ENCODE data around the gene MAN2B2.
A peak's percentile ranks its signal among the peaks of the same experiment; 100 is the strongest.

MAN2B2 gene

GRCh38 chr4:6546091-6546490 lies 28.9 kb upstream of the MAN2B2 start:
- DNase-seq (ENCODE audit: low read depth, low spot score) = no peak

DNA sequence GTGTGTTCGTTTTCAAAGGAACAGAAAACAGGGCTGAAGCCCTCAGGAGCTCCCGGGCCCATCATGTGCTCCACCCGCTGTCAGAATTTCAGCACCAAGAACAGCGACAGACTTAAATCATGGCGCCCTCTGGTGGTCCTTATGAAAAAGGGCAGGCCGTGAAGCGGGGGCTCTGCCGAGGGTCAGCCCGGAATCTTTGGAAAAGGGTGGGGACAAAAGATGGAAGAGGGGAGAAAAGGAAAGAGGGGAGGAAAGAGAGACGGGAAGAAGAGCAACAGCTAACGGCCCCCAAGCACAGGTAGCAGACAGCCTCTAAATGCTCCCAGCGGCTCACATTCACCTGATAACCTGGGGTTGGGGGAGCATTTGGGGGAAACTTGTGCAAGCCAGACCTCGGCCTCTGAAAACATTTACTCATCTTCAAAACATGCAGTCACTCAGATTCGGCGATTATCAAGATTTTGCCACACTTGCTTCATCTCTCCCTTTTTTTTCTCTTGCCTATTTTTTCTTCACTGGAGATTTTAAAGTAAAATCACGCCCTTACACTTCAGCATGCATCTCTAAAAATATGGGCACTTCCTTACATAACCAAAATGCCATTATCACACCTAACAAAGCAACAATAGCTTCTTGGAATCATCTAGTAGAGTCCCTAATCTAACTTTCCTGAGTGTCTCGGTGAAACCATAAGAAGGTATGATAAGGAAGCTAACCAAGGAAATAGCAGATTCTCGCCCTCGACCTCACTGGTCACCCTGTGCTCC lies 28.1 kb upstream of the MAN2B2 start:
- peak; percentile 37 for DNase-seq (ENCODE audit: low read depth, low spot score)

- no peak for DNase-seq (ENCODE audit: low read depth, low spot score)
Observed at GRCh38 chr4:6548201-6548881, 26.6 kb upstream of the MAN2B2 start.

DNA sequence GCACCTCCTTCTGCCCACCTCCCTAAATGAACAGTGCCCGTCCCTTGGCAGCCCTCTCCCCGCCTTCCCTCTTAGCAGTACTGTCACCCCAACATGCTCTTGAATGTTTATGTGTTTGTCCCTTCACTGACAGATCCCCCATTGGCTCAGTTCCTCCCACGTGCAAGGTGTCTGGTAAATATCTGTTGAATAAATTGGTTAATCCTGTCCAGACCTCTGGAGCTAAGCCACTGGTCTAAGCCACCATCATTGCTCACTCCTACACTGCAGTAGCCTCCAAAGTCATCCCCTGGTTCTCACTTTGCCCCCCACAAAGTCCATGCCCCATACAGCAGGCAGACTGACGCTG lies 26.1 kb upstream of the MAN2B2 start:
- no peak for DNase-seq (ENCODE audit: low read depth, low spot score)

DNA sequence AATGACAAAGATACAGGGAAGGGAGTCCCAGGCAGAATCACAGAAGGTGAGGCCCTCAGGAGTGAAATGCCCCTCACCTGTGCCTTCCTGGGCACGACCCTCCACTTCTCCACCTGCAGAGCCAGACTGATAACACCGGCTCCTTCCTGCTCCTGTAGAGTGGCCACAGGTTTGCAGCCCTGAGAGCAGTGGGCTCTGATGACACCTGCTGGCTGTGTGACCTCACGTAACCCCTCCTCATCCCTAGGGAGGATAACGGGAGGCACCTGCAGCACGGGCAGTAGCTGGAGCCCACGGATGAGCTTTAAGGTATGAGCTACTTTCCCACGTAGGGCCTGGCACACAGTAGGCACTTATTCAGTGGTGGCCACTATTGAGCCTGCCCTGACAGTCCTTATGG lies 25.5 kb upstream of the MAN2B2 start:
- no peak for DNase-seq (ENCODE audit: low read depth, low spot score)

GRCh38 chr4:6549890-6550620 lies 24.9 kb upstream of the MAN2B2 start:
- DNase-seq (ENCODE audit: low read depth, low spot score) = no peak

- DNase-seq (ENCODE audit: low read depth, low spot score) = no peak
Observed at GRCh38 chr4:6550821-6551220, 24.2 kb upstream of the MAN2B2 start.

DNA sequence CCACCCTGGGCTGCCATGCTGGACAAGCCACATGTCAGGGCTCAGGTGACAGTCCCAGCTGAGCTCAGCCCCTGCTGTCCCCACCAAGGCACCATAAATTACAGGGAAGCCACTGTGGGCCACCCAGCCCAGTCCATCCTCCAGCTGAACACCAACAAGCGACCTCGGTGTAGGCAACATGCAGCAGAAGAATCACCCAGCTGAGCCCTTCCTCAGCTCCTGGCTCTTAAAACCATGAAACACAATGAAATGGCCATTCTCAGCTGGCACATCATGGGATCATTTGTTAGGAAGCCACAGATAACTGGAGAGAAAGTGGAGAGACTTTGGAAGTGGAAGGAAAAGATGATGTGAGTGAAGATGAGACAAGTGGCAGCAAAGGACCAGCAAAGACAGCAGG lies 23.3 kb upstream of the MAN2B2 start:
- no peak for DNase-seq (ENCODE audit: low read depth, low spot score)

DNA sequence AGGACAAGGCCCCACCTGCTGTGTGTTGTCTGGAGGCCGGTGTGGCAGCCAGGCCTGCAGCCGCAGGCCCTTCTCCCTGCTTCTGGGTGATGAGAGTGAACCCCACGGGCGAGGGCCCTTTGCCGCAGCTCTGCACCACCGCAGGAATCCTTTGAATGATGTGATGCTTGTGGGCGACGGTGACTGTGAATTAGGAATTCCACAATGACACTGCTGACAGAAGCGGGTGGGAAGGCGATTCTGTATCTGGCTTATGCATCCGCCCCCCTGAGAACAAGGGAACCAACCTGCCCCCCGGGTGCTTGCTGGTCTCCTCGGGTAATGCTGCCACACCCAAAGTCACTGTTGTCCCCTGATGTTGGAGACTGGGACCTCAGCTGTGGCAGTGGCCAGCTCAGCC lies 19.5 kb upstream of the MAN2B2 start:
- DNase-seq (ENCODE audit: low read depth, low spot score) = no peak

- DNase-seq (ENCODE audit: low read depth, low spot score) = no peak
Observed at GRCh38 chr4:6556263-6556662, 18.7 kb upstream of the MAN2B2 start.

DNA sequence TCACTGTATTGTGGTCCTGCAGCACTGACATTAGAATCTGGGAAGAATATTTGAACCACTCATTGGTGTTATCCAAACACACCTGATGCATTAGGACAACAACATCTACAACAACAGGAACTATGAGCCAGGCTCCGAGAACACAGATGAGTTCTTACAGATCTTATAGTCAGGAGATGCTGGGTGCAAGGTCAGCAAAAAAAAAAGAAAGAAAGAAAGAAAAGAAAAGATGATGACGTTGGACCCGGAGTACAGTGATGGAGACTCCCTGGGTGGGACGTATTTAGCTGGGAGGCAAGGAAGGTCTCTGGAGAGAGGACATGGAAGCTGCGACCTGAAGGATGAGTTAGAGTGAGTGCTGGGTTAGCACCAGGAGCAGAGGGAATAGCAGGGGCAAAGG lies 17.8 kb upstream of the MAN2B2 start:
- DNase-seq (ENCODE audit: low read depth, low spot score) = no peak

- no peak for DNase-seq (ENCODE audit: low read depth, low spot score)
Observed at GRCh38 chr4:6557856-6558255, 17.1 kb upstream of the MAN2B2 start.

DNA sequence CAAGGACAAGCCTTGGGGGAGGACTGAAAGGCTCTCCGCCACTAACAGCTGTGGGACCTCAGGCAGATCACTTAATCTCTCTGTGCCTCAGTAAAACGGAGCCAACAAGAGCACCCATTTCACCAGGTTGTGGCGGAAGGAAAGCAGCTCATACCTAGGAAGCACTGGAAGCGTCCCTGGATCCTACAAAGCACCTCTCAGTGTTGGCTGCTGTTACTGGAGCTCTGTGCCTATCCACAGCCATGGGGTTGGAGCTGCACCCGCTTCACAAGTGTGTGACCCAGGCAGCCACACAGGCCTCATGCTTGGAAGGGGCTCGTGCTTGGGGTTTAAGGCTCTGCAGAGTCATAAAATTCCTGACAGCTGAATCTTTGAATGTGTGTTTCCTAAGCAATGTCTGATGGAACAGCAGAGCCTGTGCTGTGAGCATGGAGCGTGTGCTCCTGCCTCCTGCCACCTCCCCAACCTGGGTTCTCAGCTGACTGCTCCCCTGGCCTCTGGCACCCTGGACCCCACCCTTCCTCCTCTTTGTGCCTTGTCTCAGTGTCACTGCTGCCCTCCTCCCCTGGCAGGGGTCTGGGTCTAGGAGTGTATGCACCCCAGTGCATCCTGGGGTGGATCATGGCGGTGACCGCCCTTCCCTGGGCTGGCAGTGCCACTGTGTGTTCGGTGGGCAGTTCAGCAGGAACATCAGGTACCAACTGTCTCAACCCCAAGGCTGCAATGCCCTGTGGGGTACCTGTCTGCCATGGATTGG lies 14.4 kb upstream of the MAN2B2 start:
- no peak for DNase-seq (ENCODE audit: low read depth, low spot score)

- DNase-seq (ENCODE audit: low read depth, low spot score) = no peak
Observed at GRCh38 chr4:6561173-6561516, 13.8 kb upstream of the MAN2B2 start.

DNA sequence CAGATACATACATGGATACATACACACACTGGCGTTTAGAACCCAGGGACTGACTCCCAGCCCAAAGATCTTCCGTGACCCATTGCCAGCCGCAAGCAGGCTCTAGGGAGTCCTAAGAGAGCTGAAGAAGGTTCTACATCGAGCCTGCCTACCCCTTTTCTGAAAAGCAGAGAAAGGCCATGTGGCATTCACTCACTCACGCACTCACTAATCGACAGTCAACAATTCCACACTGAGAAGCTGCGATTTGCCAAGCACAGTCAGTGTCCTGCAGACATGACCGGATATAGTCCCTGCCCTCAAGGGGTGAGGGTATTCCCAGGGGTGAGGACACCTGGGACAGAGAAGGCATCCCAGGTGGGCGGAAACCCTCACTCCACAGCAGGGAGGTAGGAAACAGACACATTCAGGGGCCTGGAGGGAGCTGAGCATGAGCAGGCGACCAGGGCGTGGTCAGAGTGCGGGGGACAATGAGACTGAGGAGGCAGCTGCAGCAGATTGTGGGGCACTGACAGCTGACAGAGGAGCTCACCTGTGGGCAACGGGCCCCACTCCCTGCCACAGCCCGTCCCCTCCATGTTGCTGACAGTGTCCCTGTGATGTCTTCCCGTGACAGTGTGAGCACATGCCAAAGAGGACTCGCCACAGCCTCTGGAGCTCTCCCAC lies 13.2 kb upstream of the MAN2B2 start:
- no peak for DNase-seq (ENCODE audit: low read depth, low spot score)

DNA sequence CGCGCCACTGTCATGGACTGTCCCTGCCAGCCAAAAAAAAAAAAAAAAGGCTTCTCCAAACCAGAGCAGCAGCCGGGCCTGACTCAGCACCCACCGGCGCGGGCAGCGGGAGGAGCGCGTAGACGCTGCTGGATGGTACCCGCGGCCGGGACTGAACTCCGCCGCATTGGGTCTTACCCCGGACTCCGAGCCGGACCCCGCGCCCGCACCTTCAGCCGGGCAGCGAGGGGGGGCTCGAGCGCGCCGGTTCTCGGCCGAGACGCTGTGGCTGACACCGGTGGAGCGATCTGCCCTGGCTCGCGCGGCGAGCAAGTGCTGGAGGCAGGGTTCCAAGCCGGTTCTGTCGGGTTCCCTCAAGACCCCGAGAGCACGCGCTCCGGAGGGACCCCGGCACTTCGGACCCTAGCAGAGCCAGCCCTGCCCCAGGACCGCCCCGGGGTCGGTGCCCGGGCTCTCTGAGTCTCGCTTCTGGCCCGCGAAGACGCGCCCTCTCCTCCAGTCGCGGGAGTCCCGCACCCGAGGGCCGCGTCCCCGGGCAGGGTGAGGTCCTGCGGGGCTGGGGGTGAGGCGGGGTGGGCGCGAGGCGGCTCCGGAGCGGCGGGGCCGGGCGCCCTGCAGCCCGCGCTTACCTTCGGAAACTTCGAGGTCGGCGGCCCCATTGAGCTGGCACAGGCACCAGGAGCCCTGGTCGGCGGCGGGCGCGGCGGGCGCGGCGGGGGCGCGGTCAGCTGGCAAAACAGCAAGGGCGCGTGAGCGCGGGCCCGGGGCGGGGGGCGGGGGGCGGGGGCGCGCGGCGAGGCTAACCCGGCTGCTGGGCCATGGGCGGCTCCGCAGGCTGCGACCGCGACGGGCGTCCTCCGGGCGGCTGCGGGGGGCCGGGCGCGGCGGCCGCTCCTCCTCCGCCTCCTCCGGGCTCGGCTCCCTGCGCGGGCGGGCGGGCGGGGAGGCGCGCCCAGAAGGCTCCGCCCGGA lies 11.8 kb upstream of the MAN2B2 start:
- DNase-seq (ENCODE audit: low read depth, low spot score) = no peak

- no peak for DNase-seq (ENCODE audit: low read depth, low spot score)
Observed at GRCh38 chr4:6563935-6564645, 10.9 kb upstream of the MAN2B2 start.

DNA sequence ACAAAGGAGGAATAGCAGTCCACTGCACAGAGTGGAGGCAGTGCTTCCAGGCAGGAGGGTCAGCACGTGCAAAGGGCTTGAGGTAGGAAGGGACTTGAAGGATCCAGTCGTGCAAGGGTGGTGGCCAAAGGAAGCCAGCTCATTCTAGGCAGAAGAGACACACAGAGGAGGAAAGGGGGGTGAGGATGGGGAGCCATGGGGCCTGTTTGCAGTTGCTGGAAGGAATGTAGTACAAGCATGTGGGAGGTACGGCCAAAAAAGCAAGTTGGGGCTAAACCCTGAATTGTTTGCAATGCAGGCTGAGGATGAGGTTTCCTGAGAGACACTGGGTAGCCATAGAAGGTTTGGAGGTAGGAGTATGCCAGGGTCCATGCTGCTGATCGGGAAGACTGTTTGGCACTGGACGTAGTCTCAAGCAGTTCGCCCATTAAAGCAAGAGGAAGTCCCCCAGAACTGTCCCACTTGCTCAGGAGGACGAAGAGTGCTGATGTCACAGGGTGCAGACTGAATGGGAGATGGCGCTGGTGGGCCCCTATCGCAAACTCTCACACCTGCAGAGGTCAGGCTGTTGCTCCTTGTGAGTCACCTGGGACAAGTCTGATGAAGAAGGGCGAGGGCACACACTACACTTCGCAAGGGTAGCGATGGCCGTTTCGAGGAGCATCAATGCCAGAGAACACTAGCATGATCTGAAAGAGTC lies 9.1 kb upstream of the MAN2B2 start:
- no peak for DNase-seq (ENCODE audit: low read depth, low spot score)

Measured in smooth muscle cell of the brain vasculature (primary cell).